Measurements from ENCODE around the gene ATP13A1. TPM values are rescaled to one million over a fixed set of nuclear protein-coding genes. Genes with fewer than 3 reads are reported as not detected.
"Not testable (repeated sequence)": the region's sequence is repeated elsewhere in the genome, so short reads cannot be mapped to it uniquely, and the experiment has no call there.

The ATP13A1 gene
- total RNA-seq, 2 experiments from 2014 or later = 114 to 131 TPM

GRCh38 chr19:19619181-19619848, 44.2 kb downstream of the ATP13A1 start:
- H3K4me1 Mint-ChIP-seq = peaks cover 47% of the 10 kb centered on the region
- ATAC-seq (no peak), DNase-seq (no peak)
- peak overlapping the region; percentile 81 for H3K27ac Mint-ChIP-seq
- no peaks in the 10 kb centered on the region for H3K27me3 Mint-ChIP-seq
- H3K36me3 Mint-ChIP-seq = peaks cover 19% of the 10 kb centered on the region
- CTCF ChIA-PET = interaction anchor here (0.7 to 1.9 kb wide), 4 partner anchors 15 to 87 kb away, joined by 3 to 9 read pairs (median 6); no protein-coding TSS in a partner anchor
- H3K4me3 Mint-ChIP-seq = peak overlapping the region; percentile 85
- H3K9me3 Mint-ChIP-seq (ENCODE audit: low read depth) = no peaks in the 10 kb centered on the region

- H3K36me3 Mint-ChIP-seq = peaks cover 15% of the 10 kb centered on the region
- ATAC-seq = peak; percentile 94
- H3K9me3 Mint-ChIP-seq (ENCODE audit: low read depth) = no peaks in the 10 kb centered on the region
- peak within 1 kb of the TSS; percentile 86 for H3K27ac Mint-ChIP-seq
- H3K4me3 Mint-ChIP-seq = peak within 1 kb of the TSS; percentile 85
- CTCF ChIA-PET = interaction anchor here (0.6 to 1.9 kb wide), 5 partner anchors 11 to 87 kb away, joined by 3 to 9 read pairs (median 3); no protein-coding TSS in a partner anchor
- DNase-seq = peak; percentile 99
- H3K27me3 Mint-ChIP-seq = no peaks in the 10 kb centered on the region
- peaks cover 44% of the 10 kb centered on the region for H3K4me1 Mint-ChIP-seq
Measured at GRCh38 chr19:19618219-19619051, 45.0 kb downstream of the ATP13A1 start, which contains the start of gene PBX4. TSS of gene PBX4 (minus strand) at chr19:19618687. CDS start at chr19:19618629, 58 bp downstream.

- Mint-ChIP-seq H3K36me3 (peaks cover 26% of the 10 kb centered on the region), H3K27me3 (no peaks in the 10 kb centered on the region), H3K4me1 (peaks cover 56% of the 10 kb centered on the region), H3K4me3 (peak overlapping the region; percentile 56), H3K27ac (peak overlapping the region; percentile 95), H3K9me3 (ENCODE audit: low read depth) (no peaks in the 10 kb centered on the region)
- DNase-seq (peak; percentile 76), ATAC-seq (peak; percentile 28)
- CTCF ChIA-PET = interaction anchor here (0.9 to 2.6 kb wide), 4 partner anchors 9 to 83 kb away, joined by 3 to 6 read pairs (median 4); no protein-coding TSS in a partner anchor
Measured at GRCh38 chr19:19615086-19615485, 48.4 kb downstream of the ATP13A1 start.

- H3K36me3 Mint-ChIP-seq = peaks cover 36% of the 10 kb centered on the region
- no peak overlapping the region for H3K27ac Mint-ChIP-seq
- H3K4me1 Mint-ChIP-seq = peaks cover 57% of the 10 kb centered on the region
- no peak overlapping the region for H3K4me3 Mint-ChIP-seq
- DNase-seq = no peak
- ATAC-seq = no peak
- H3K9me3 Mint-ChIP-seq (ENCODE audit: low read depth) = no peaks in the 10 kb centered on the region
- no peaks in the 10 kb centered on the region for H3K27me3 Mint-ChIP-seq
- CTCF ChIA-PET = interaction anchor here (0.8 to 1.6 kb wide), 4 partner anchors 23 to 252 kb away, joined by 3 to 4 read pairs (median 3); no protein-coding TSS in a partner anchor
Measured at GRCh38 chr19:19613506-19613905, 50.0 kb downstream of the ATP13A1 start.

GRCh38 chr19:19610376-19611202, 52.9 kb downstream of the ATP13A1 start:
- peaks cover 61% of the 10 kb centered on the region for H3K4me1 Mint-ChIP-seq

GRCh38 chr19:19606686-19607085, 56.8 kb downstream of the ATP13A1 start:
- CTCF ChIA-PET = interaction anchor here (1.1 to 2.2 kb wide), 5 partner anchors 37 to 74 kb away, joined by 3 to 6 read pairs (median 5); partner anchors contain the start of genes ATP13A1 and GMIP
- Mint-ChIP-seq H3K4me1 (peaks cover 61% of the 10 kb centered on the region), H3K27ac (peak overlapping the region; percentile 86), H3K36me3 (peaks cover 44% of the 10 kb centered on the region)
- not testable (repeated sequence) for H3K27me3 Mint-ChIP-seq; ATAC-seq; H3K4me3 Mint-ChIP-seq; H3K9me3 Mint-ChIP-seq (ENCODE audit: low read depth); DNase-seq

More at GRCh38 chr19:19610376-19611202, 52.9 kb downstream of the ATP13A1 start:
- Mint-ChIP-seq H3K27ac (peak overlapping the region; percentile 12), H3K36me3 (peaks cover 45% of the 10 kb centered on the region), H3K4me3 (no peak overlapping the region), H3K27me3 (no peaks in the 10 kb centered on the region), H3K9me3 (ENCODE audit: low read depth) (no peaks in the 10 kb centered on the region)
- DNase-seq = no peak
- CTCF ChIA-PET = interaction anchor here (1.1 to 1.7 kb wide), 3 partner anchors 17 to 78 kb away, joined by 3 to 5 read pairs (median 4); no protein-coding TSS in a partner anchor
- ATAC-seq = no peak

- Mint-ChIP-seq H3K4me1 (peaks cover 68% of the 10 kb centered on the region), H3K27me3 (no peaks in the 10 kb centered on the region), H3K4me3 (no peak overlapping the region), H3K27ac (peak overlapping the region; percentile 86), H3K36me3 (peaks cover 49% of the 10 kb centered on the region), H3K9me3 (ENCODE audit: low read depth) (no peaks in the 10 kb centered on the region)
- ATAC-seq (peak; percentile 81), DNase-seq (peak; percentile 61)
- CTCF ChIA-PET = interaction anchor here (0.5 to 2.4 kb wide), 7 partner anchors 15 to 406 kb away, joined by 3 to 10 read pairs (median 5); partner anchors contain the start of genes ATP13A1 and GMIP
Measured at GRCh38 chr19:19606021-19606420, 57.5 kb downstream of the ATP13A1 start.

GRCh38 chr19:19602713-19603324, 60.7 kb downstream of the ATP13A1 start:
- DNase-seq (no peak), ATAC-seq (no peak)
- CTCF ChIA-PET = interaction anchor here (0.6 to 1.8 kb wide), 6 partner anchors 9 to 71 kb away, joined by 3 to 8 read pairs (median 4); no protein-coding TSS in a partner anchor
- Mint-ChIP-seq H3K4me3 (no peak overlapping the region), H3K27me3 (no peaks in the 10 kb centered on the region), H3K36me3 (peaks cover 39% of the 10 kb centered on the region), H3K4me1 (peaks cover 73% of the 10 kb centered on the region), H3K9me3 (ENCODE audit: low read depth) (no peaks in the 10 kb centered on the region), H3K27ac (peak overlapping the region; percentile 69)

GRCh38 chr19:19602136-19602712, 61.3 kb downstream of the ATP13A1 start:
- Mint-ChIP-seq H3K36me3 (peaks cover 44% of the 10 kb centered on the region), H3K27me3 (no peaks in the 10 kb centered on the region), H3K4me3 (no peak overlapping the region), H3K27ac (peak overlapping the region; percentile 97), H3K4me1 (peaks cover 75% of the 10 kb centered on the region), H3K9me3 (ENCODE audit: low read depth) (no peaks in the 10 kb centered on the region)
- CTCF ChIA-PET = interaction anchor here (0.6 to 1.8 kb wide), 7 partner anchors 11 to 70 kb away, joined by 3 to 8 read pairs (median 4); no protein-coding TSS in a partner anchor
- no peak for ATAC-seq
- no peak for DNase-seq

- DNase-seq (no peak), ATAC-seq (no peak)
- H3K27ac Mint-ChIP-seq = peak overlapping the region; percentile 97
- H3K4me3 Mint-ChIP-seq = no peak overlapping the region
- H3K27me3 Mint-ChIP-seq = no peaks in the 10 kb centered on the region
- H3K4me1 Mint-ChIP-seq = peaks cover 72% of the 10 kb centered on the region
- CTCF ChIA-PET = interaction anchor here (0.7 to 1.0 kb wide), 2 partner anchors 46 to 68 kb away, joined by 3 read pairs; no protein-coding TSS in a partner anchor
- H3K9me3 Mint-ChIP-seq (ENCODE audit: low read depth) = no peaks in the 10 kb centered on the region
- H3K36me3 Mint-ChIP-seq = peaks cover 42% of the 10 kb centered on the region
Measured at GRCh38 chr19:19600793-19601330, 62.6 kb downstream of the ATP13A1 start.

- H3K9me3 Mint-ChIP-seq (ENCODE audit: low read depth); H3K27me3 Mint-ChIP-seq: not testable (repeated sequence)
- Mint-ChIP-seq H3K27ac (peak overlapping the region; percentile 97), H3K4me3 (peak overlapping the region; percentile 43), H3K4me1 (peaks cover 82% of the 10 kb centered on the region), H3K36me3 (peaks cover 49% of the 10 kb centered on the region)
- DNase-seq (peak; percentile 85), ATAC-seq (peak; percentile 71)
- CTCF ChIA-PET = interaction anchor here (1.2 kb wide), 2 partner anchors 9 to 44 kb away, joined by 3 to 4 read pairs; no protein-coding TSS in a partner anchor
Measured at GRCh38 chr19:19598728-19599451, 64.6 kb downstream of the ATP13A1 start.
